AG10803 (cell line): Measurements from ENCODE around the gene RAP1A.
A peak's percentile ranks its signal among the peaks of the same experiment; 100 is the strongest.

Experiments used
- DNase-seq: peaks from one replicate; pipeline ENCODE4 v3.0.0; 2010; ENCODE audit warnings: low read depth
- H3K4me3 ChIP-seq: 2 replicates; pipeline ENCODE4 v1.5.1; 2011; ENCODE audit warnings: mild to moderate bottlenecking, low read length, control low read depth
- CTCF ChIP-seq: conservative IDR thresholded peaks from 2 replicates; pipeline ENCODE4 v1.5.1; 2011; ENCODE audit warnings: mild to moderate bottlenecking, low read length, control low read depth, inconsistent platforms

The RAP1A gene

GRCh38 chr1:111664652-111665051 is 45.1 kb downstream of the RAP1A start:
- DNase-seq = no peak
- TF ChIP-seq CTCF = no peak
- H3K4me3 ChIP-seq = no peak overlapping the region

- no peak for TF ChIP-seq CTCF
- no peak for DNase-seq
- H3K4me3 ChIP-seq = no peak overlapping the region
These were observed 45.9 kb downstream of the RAP1A start for GRCh38 chr1:111665497-111665896.

GRCh38 chr1:111666828-111667227 is 47.2 kb downstream of the RAP1A start:
- no peak for TF ChIP-seq CTCF
- H3K4me3 ChIP-seq = no peak overlapping the region
- peak; percentile 22 for DNase-seq

- peak; percentile 9 for DNase-seq
- H3K4me3 ChIP-seq = no peak overlapping the region
- no peak for TF ChIP-seq CTCF
These were observed 49.7 kb downstream of the RAP1A start for GRCh38 chr1:111669268-111669667.

- no peak for TF ChIP-seq CTCF
- no peak overlapping the region for H3K4me3 ChIP-seq
- DNase-seq = no peak
These were observed 52.3 kb downstream of the RAP1A start for GRCh38 chr1:111671852-111672251.

- TF ChIP-seq CTCF = no peak
- DNase-seq = peak; percentile 77
- H3K4me3 ChIP-seq = no peak overlapping the region
These were observed 52.7 kb downstream of the RAP1A start for GRCh38 chr1:111672331-111672730.

GRCh38 chr1:111677604-111678003 is 58.0 kb downstream of the RAP1A start:
- TF ChIP-seq CTCF = no peak
- H3K4me3 ChIP-seq = no peak overlapping the region
- no peak for DNase-seq
